Measurements from ENCODE around the gene MBTPS1.

DNA sequence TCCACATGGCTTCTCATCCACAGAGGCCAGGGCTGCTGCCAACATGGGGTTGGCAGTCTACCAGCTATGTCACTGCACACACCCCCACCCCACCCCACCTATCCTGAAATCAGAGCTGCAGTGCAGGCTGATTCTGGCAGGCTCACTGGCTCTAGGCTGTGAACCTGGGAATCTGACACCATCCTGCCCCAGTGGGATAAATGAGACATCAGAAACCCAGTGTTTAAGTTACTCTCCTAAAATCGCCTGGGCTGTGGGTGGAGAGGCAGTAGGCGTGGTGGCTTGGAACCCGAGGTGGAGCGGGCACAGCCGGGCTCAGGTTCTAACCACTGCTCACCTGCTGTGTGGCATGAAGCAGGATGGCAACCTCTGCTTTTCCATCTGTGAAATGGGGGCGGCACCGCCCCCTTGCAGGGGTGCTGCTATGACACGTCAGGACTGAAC is 79.7 kb downstream of the MBTPS1 start:
- TF ChIP-seq CTCF (conservative IDR thresholded peaks at IDR 0.05 in 1 of 2, IDR thresholded peaks at IDR 0.05 in 1 of 2; ENCODE audit: low read depth in 1 of 2, low read length in 2 of 2) (no peak), EZH2 (IDR thresholded peaks at IDR 0.05; ENCODE audit: low read length, missing control alignments) (no peak)

Measured in fibroblast of lung (primary cell).